H4 (cell line): Measurements from ENCODE around the gene PA2G4. TPM values are rescaled to one million over a fixed set of nuclear protein-coding genes. Genes with fewer than 3 reads are reported as not detected.

ENCODE experiments used
- total RNA-seq: library from RNA; depleted of rRNA; stranded (reverse); fragments of >200 nt; shearing (Covaris generic); gene quantifications from 2 replicates; pipeline ENCODE4 v1.2.3, GENCODE V29; 2014; rRNA removed

PA2G4 gene
- total RNA-seq, 1 experiment from 2014 or later, result 227 TPM

Other genes starting within 250 kb of the PA2G4 start
- gene PYM1, start 176.7 kb upstream of the PA2G4 start, total RNA-seq, result 36.1 and 47.4 TPM in 2 replicates
- gene DGKA, start 173.4 kb upstream of the PA2G4 start, total RNA-seq, result 5.5 and 11.1 TPM in 2 replicates
- 0.43 and 0.87 TPM in 2 replicates for gene PMEL, start 138.5 kb upstream of the PA2G4 start, total RNA-seq
- 66.3 and 67.3 TPM in 2 replicates for gene CDK2, start 137.7 kb upstream of the PA2G4 start, total RNA-seq
- 46.9 and 47.7 TPM in 2 replicates for gene RAB5B, start 130.5 kb upstream of the PA2G4 start, total RNA-seq
- gene SUOX, start 107.3 kb upstream of the PA2G4 start, total RNA-seq, result 16.7 and 25.9 TPM in 2 replicates
- gene IKZF4, start 83.5 kb upstream of the PA2G4 start, total RNA-seq, result 0.39 and 0.89 TPM in 2 replicates
- gene RPS26, start 62.6 kb upstream of the PA2G4 start, total RNA-seq, result 1,414 and 1,870 TPM in 2 replicates
- gene ERBB3, start 24.4 kb upstream of the PA2G4 start, total RNA-seq, result 0.31 and 0.45 TPM in 2 replicates
- gene RPL41, start 12.1 kb downstream of the PA2G4 start, total RNA-seq, result 3,847 and 4,326 TPM in 2 replicates
- 1.9 and 2.4 TPM in 2 replicates for gene ZC3H10, start 13.7 kb downstream of the PA2G4 start, total RNA-seq
- 62.9 and 80.8 TPM in 2 replicates for gene ESYT1, start 23.7 kb downstream of the PA2G4 start, total RNA-seq
- 88.0 and 129 TPM in 2 replicates for gene MYL6B, start 48.0 kb downstream of the PA2G4 start, total RNA-seq
- 2,426 and 2,616 TPM in 2 replicates for gene MYL6, start 53.8 kb downstream of the PA2G4 start, total RNA-seq
- gene SMARCC2, start 84.9 kb downstream of the PA2G4 start, total RNA-seq, result 19.6 and 22.9 TPM in 2 replicates
- gene RNF41, start 117.4 kb downstream of the PA2G4 start, total RNA-seq, result 55.1 and 62.8 TPM in 2 replicates
- gene NABP2, start 119.8 kb downstream of the PA2G4 start, total RNA-seq, result 65.8 and 87.5 TPM in 2 replicates
- not detected in 2 replicates for gene SLC39A5, start 125.5 kb downstream of the PA2G4 start, total RNA-seq
- gene ANKRD52, start 153.8 kb downstream of the PA2G4 start, total RNA-seq, result 13.4 and 15.4 TPM in 2 replicates
- 4.5 and 8.1 TPM in 2 replicates for gene COQ10A, start 162.4 kb downstream of the PA2G4 start, total RNA-seq
- gene CS, start 195.8 kb downstream of the PA2G4 start, total RNA-seq, result 122 and 155 TPM in 2 replicates
- gene CNPY2, start 211.4 kb downstream of the PA2G4 start, total RNA-seq, result 142 and 167 TPM in 2 replicates
- 11.8 and 16.4 TPM in 2 replicates for gene PAN2, start 229.4 kb downstream of the PA2G4 start, total RNA-seq
- 0.23 TPM in 1 of 2 replicates, not detected in the other for gene IL23A, start 234.3 kb downstream of the PA2G4 start, total RNA-seq